Measurements from ENCODE around the gene AHSG.
A peak's percentile ranks its signal among the peaks of the same experiment; 100 is the strongest.

AHSG gene

GRCh38 chr3:186594591-186595113, 18.2 kb upstream of the AHSG start:
- DNase-seq: no peak

DNA sequence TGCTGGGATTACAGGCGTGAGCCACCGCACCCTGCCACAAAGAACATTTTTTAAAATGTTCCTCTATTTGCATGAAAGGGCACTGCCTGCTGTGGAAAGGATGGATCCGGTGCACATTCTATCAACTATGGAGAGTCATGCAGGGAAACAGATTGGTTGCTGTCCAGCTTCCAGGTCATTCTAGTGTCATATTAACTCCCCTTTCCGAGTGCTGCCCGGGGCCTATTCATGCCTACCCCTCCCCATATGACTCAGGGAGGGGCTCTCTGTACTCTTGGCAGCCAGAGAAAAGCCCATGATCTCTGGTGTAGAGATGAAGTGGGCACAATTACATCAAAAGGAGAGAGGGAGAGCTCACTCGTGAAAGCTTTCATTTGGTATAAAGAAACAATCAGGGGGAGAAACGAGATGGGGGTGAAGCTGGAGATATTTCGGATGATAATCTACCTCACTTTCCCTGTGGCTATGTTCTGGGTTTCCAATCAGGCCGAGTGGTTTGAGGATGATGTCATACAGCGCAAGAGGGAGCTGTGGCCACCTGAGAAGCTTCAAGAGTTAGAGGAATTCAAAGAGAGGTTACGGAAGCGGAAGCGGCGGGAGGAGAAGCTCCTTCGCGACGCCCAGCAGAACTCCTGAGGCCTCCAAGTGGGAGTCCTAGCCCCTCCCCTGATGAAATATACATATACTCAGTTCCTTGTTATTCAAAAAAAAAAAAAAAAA, 16.1 kb upstream of the AHSG start:
- no peak for DNase-seq

- DNase-seq: peak; percentile 36
These were observed 14.6 kb upstream of the AHSG start for GRCh38 chr3:186598108-186598784.

GRCh38 chr3:186598794-186599141, 14.1 kb upstream of the AHSG start:
- no peak for DNase-seq

DNA sequence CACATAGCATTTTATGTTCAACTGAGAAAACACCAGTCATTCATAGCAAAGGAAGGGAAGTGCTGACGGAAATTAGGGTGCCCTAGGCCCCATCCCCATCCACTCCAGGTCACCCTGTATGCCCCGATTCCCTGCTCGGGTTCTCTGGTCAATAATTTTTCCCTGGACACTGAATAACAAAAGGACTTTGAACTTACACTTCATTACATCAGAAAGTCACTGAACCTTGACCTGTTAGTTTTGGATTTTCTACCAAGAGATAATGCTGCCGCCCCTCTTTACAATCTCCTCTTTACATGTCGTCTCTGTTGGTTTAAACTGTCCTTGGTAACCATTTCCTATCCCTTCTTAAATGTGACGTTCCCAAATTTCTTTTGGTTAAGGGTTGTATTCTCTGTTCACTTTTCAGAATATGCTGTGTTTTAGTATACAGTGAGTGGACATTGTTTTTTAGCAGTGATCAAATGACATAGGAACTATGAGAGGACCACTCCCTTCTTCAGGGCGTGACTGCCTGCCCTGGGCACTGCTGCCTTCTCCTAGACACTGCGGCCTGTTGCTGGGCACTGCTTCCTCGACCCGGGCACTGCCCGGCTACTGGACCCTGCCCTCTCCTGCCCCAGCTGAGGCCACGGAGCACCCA, 13.6 kb upstream of the AHSG start:
- DNase-seq: no peak

DNA sequence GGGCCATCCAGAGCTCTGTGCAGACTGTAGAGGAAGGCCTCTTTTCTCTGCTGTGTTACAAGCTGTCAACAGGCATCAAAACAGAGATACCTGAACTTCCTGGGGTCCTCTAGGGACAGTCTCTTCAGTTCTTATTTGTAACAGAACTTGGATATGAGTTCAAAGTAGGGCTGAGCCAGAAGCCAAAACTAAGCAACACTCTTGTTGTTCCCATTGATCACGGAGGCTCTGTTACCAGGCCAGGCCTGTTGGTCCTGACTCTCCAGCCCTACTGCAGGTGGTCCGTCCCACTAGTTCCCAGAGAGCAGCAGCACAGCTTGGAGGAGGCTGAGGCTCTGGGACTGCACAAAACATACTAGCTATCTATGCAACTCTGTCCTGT, 13.1 kb upstream of the AHSG start:
- DNase-seq: no peak

DNA sequence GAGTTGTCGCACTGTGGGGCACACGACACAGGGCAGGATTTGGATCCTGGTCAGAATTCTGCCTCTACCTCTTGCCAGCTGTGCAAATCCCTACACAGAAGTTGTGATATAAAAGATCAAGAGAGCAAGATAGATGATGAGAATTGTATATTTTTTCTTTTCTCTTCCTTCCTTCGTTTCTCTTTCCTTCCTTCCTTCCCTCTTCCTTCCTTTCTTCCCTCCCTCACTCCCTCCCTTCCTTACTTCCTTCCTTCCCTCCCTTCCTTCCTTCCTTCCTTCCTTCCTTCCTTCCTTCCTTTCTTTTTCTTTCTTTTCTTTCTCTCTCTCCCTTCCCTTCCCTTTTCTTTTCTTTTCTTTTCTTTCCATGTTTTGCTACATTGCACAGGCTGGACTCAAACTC, 12.0 kb upstream of the AHSG start:
- no peak for DNase-seq

- no peak for DNase-seq
These were observed 9.7 kb upstream of the AHSG start for GRCh38 chr3:186603159-186603558.

DNA sequence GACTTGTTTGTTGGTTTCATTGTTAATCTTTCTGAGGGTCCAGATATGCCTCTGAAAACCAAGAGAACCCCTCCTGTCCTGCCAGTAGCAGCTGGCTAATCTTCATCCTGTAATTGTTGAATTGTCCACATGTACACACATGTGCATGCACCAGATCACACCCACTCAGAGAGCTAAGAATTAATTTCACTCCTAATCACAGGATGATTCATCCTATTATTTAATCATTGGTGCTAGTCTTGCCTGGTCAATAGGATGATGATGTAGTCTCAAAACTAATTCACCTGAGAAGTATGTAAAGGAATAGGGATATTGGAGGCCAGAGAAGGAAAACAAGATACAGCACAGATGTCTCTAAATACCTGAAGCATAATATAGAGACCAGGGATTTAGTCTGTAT, 7.8 kb upstream of the AHSG start:
- DNase-seq: no peak

DNA sequence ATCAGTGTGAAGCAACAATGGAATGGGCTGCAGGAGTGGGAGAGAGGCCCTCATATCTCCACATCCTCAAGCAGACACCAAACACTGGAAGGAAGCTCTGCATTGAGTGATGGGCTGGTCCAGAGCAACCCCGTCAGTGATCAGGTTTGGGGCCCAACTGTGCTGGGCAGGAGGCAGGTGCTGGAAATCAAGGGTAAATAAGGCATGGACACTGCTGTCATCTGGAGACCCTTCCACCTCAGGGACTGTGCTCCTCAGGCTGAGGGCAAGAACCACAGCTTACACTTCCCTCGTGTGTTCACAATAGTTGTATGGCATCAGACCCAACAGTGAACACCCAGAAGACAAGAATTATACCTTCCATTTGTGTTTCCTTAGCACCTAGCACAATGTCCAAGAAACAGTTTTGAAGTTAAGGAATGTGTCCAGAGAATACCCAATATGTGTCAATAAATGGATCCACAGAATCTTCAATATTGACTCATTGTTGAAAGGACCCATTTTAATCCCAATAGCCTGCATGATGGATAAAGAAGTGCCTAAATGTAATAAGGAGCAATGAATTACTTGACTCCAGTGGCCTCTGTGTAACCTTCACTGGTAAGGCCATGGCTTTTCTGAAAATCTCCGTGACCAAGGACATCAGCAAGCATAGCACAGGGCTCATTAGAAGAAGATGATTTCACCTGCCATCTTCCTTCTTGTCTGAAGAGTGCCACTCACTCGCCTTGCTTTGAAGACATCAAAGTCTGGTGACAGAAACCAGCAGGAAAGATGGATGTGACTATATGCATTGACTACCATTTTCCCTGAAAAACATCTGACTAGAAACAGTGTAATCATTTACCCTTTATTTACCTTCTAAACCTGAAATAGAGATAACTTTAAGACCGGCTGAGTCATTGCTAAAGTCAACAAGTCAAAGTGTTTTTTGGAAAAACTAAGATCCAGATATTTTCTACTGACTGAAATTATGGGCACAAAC, 7.0 kb upstream of the AHSG start:
- no peak for DNase-seq

- no peak for DNase-seq
These were observed 4.1 kb upstream of the AHSG start for GRCh38 chr3:186608624-186609215.

- DNase-seq: no peak
These were observed 3.5 kb upstream of the AHSG start for GRCh38 chr3:186609247-186609868.

DNA sequence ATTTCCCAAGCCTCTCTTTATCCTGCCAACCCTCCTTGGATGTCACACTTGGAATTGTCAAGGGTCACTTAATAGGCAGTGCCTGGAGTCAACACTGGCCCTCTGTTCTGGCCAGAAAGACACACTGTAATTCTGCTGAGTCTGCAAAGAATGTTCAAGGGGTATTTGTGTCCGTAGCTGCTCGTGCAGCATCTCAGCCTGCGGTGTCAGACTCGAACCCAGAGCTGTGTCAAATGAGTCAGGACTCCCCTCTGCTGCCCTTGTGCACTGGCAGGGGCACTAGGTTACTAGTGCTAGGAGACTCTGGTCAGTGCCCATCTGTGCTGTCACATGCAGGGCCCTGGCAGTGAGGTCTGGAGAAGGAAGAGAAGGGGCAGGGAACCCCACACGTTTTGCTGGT, 795 bp upstream of the AHSG start:
- DNase-seq: no peak

- no peak for DNase-seq
These were observed 891 bp downstream of the AHSG start for GRCh38 chr3:186613637-186614265.

DNA sequence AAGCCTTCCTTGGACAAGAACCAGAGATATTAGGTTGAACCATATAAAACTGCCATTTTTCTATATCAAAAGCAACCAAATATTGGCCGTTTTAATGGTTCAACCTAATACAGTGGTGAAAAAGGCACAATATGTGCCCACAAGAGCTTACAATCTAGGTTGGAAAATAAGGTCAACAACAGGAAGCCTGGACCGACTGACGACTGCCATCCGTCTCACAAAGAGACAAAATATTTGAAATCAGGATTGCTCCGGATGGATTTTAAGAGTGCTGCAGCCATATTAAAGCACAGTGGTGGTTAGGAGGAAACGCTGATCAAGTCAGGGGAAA, 1.4 kb downstream of the AHSG start:
- DNase-seq: no peak

DNA sequence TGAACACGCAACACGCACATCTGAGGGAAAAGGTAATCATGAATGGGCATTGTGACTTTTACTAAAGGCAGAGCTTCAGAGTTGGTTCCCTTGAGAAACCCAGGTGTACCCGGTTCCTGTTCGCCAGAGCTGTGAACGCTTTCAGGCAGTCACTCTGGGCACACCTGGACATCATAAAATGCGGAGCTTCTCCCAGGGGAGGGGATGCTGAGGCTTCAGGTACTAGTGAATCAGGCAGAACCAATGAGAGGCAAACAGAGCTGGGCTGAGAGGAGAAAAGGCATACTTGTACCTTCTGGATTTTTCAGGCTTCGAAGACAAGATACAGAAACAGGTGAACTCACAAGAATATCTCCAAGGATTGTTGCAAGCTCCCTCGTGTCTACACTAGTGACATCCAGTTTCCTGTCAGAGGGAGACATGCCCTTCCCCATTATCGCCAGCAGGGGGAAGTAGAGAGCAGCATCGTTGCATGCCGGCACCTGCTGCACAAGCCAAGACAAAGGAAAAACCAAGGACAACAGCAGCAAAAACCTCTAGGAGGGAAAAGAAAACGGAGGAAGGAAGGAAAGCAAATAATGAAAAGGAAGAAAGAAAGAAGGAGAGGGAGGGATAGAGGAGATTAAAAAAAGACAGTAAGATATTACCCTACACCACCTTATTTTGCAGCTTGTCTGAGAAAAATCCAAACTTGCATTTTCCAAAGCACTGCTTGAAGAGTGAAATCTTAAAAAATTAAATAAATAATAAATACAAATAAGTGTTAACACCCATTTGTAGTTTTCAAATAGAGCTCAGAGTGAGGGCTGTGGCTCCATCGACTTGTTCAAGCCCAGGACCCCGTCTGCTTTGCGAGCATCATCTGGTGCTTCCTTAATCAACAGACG, 2.0 kb downstream of the AHSG start:
- peak; percentile 61 for DNase-seq

GRCh38 chr3:186616299-186616617, 3.4 kb downstream of the AHSG start:
- DNase-seq: no peak

GRCh38 chr3:186617036-186617946, 4.4 kb downstream of the AHSG start:
- DNase-seq: peak; percentile 80

DNA sequence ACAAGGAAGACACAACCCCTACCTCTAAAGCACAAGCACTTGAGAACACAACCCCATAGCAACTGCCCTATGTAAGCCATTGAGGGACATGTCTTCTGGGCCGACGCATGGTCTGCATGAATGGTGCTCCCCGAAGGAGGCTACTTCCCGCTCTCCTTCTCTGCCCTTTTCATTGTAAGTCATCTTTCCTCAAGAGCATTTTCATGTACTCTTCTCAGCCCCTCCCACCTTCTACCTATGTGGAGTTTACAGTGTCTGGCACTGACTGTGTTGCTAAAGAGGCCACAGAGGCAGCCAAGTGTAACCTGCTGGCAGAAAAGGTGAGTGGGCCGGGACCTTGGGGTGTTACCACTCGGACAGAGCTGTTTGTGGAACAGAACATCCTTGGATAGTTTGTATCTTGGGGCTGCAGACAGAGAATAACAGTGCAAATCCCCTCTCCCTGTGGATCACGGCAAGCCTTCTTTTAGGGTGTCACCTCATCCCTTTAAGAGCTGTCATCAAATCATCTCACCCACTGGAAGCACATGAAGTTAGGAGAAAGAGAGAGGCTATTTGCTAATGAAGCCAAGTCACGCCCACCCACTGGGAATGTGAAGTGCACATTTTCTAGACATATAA, 5.6 kb downstream of the AHSG start:
- no peak for DNase-seq
